ENCODE measurements around the gene CNTNAP2. TPM values are rescaled to one million over a fixed set of nuclear protein-coding genes. Genes with fewer than 3 reads are reported as not detected.
"Not testable (repeated sequence)": the region's sequence is repeated elsewhere in the genome, so short reads cannot be mapped to it uniquely, and the experiment has no call there.

Gene CNTNAP2
- total RNA-seq, 1 donor = 1.0 TPM

GRCh38 chr7:148436135-148436534 is 2319.5 kb downstream of the CNTNAP2 start:
- H3K4me1 ChIP-seq (ENCODE audit: insufficient read depth, low read length) = no peaks in the 10 kb centered on the region
- H3K27me3 ChIP-seq (ENCODE audit: insufficient read depth, low read length) = no peaks in the 10 kb centered on the region

DNA sequence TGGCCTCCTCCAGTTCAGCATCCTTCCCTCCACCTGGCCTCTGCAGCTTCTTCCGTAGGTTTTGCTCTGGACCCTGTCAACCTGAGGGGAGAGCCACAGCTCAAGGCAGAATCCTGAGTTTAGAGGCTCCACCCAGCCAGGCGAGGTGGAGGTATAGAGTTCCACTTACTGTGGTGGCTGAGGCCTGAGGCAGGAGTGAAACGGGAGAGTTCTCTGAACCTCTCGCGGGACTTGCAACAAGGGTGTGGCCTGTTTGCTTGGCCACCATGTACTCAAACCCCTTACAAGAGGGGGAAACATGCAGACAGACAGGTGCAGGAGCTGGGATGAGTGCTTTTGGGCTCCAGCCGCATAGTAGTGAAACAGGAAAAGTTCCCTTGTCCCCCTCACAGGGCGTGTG is 2320.0 kb downstream of the CNTNAP2 start:
- H3K4me3 ChIP-seq (ENCODE audit: low read length) = no peak overlapping the region
- no peaks in the 10 kb centered on the region for H3K27me3 ChIP-seq (ENCODE audit: insufficient read depth, low read length)
- H3K9me3 ChIP-seq (ENCODE audit: low read depth, low read length) = no peaks in the 10 kb centered on the region
- no peaks in the 10 kb centered on the region for H3K4me1 ChIP-seq (ENCODE audit: insufficient read depth, low read length)

More at GRCh38 chr7:148436135-148436534, 2319.5 kb downstream of the CNTNAP2 start:
- no peaks in the 10 kb centered on the region for H3K9me3 ChIP-seq (ENCODE audit: low read depth, low read length)
- no peak overlapping the region for H3K4me3 ChIP-seq (ENCODE audit: low read length)

- Histone ChIP-seq H3K9me3 (ENCODE audit: low read depth, low read length) (no peaks in the 10 kb centered on the region), H3K4me1 (ENCODE audit: insufficient read depth, low read length) (no peaks in the 10 kb centered on the region), H3K4me3 (ENCODE audit: low read length) (no peak overlapping the region), H3K27me3 (ENCODE audit: insufficient read depth, low read length) (no peaks in the 10 kb centered on the region)
Observed at GRCh38 chr7:148437043-148437442, 2320.4 kb downstream of the CNTNAP2 start.

- H3K27me3 ChIP-seq (ENCODE audit: insufficient read depth, low read length) = no peaks in the 10 kb centered on the region
- no peaks in the 10 kb centered on the region for H3K4me1 ChIP-seq (ENCODE audit: insufficient read depth, low read length)
- no peaks in the 10 kb centered on the region for H3K9me3 ChIP-seq (ENCODE audit: low read depth, low read length)
- H3K4me3 ChIP-seq (ENCODE audit: low read length) = no peak overlapping the region
Observed at GRCh38 chr7:148442141-148442655, 2325.6 kb downstream of the CNTNAP2 start.

DNA sequence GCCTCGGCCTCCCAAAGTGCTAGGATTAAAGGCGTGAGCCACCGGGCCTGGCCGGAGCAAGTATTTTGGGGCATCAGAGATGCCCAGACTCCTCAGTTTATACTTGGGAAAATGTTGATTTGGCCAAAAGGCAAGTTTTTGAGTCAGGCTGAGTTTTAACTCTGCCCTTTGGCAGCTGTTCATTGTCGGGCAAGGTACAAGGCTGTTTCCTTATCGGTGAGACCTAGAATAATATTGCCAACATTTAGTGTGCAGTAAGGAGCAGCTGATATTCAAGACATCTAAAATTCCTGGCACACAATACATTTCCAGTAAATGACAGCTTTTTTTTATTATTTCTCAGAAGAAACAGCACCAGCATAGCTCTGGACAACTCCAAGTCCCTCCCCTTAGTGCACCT is 2326.3 kb downstream of the CNTNAP2 start:
- Histone ChIP-seq H3K9me3 (ENCODE audit: low read depth, low read length) (no peaks in the 10 kb centered on the region), H3K4me1 (ENCODE audit: insufficient read depth, low read length) (no peaks in the 10 kb centered on the region), H3K27me3 (ENCODE audit: insufficient read depth, low read length) (no peaks in the 10 kb centered on the region), H3K4me3 (ENCODE audit: low read length) (no peak overlapping the region)

DNA sequence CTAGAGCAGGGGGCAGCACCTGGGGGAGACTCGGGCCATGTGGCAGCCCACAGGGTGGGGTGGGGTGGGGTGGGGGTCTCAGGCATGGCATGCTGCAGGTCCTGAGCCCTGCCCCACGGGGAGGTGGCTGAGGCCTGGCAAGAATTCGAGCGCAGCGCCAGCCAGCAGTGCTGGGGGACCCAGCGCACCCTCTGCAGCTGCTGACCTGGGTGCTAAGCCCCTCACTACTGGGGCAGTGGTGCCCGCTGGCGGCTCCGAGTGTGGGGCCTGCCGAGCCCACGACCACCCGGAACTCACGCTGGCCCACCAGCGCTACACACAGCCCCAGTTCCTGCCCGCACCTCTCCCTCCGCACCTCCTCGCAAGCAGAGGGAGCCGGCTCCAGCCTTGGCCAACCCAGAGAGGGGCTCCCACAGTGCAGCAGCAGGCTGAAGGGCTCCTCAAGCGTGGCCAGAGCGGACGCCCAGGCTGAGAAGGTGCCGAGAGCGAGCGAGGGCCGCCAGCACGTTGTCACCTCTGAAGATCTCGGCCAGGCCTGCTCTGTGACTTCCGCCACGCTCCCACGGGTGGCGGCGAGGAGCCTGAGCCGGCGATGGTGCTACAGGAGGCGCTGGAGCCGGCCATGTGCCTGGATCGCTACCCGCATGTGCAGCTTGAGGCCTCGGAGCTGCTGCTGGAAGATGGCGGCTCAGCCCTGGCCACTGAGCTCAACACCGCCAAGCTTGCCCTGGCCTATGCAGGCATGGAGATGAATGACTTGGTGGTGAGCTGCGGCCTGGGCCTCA is 2328.9 kb downstream of the CNTNAP2 start:
- no peaks in the 10 kb centered on the region for H3K27me3 ChIP-seq (ENCODE audit: insufficient read depth, low read length)
- no peaks in the 10 kb centered on the region for H3K9me3 ChIP-seq (ENCODE audit: low read depth, low read length)
- no peak overlapping the region for H3K4me3 ChIP-seq (ENCODE audit: low read length)
- no peaks in the 10 kb centered on the region for H3K4me1 ChIP-seq (ENCODE audit: insufficient read depth, low read length)

GRCh38 chr7:148447221-148447849 is 2330.7 kb downstream of the CNTNAP2 start:
- H3K4me3 ChIP-seq (ENCODE audit: low read length) = no peak overlapping the region
- no peaks in the 10 kb centered on the region for H3K27me3 ChIP-seq (ENCODE audit: insufficient read depth, low read length)

DNA sequence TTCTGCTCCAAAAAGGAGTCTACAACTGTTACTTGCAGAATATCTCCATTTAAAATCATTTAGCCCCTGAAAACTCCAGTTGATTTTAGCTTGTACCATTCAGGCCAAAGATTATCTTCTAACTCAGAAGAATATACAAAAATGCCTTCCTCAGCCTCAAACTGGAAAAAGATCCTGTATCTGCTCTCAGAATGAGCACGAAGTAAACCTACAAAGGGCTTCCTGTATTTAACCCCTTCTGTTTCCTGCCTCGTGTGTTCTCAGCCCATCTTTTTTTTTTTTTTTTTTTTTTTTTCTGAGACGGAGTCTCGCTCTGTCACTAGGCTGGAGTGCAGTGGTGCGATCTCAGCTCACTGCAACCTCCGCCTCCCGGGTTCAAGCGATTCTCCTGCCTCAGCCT is 2334.9 kb downstream of the CNTNAP2 start:
- not testable (repeated sequence) for H3K4me3 ChIP-seq (ENCODE audit: low read length); H3K27me3 ChIP-seq (ENCODE audit: insufficient read depth, low read length); H3K4me1 ChIP-seq (ENCODE audit: insufficient read depth, low read length); H3K9me3 ChIP-seq (ENCODE audit: low read depth, low read length)

More at GRCh38 chr7:148447221-148447849, 2330.7 kb downstream of the CNTNAP2 start:
- no peaks in the 10 kb centered on the region for H3K9me3 ChIP-seq (ENCODE audit: low read depth, low read length)
- H3K4me1 ChIP-seq (ENCODE audit: insufficient read depth, low read length) = no peaks in the 10 kb centered on the region

- Histone ChIP-seq H3K9me3 (ENCODE audit: low read depth, low read length) (no peaks in the 10 kb centered on the region), H3K4me3 (ENCODE audit: low read length) (no peak overlapping the region), H3K27me3 (ENCODE audit: insufficient read depth, low read length) (no peaks in the 10 kb centered on the region), H3K4me1 (ENCODE audit: insufficient read depth, low read length) (no peaks in the 10 kb centered on the region)
Observed at GRCh38 chr7:148456351-148456750, 2339.8 kb downstream of the CNTNAP2 start.

DNA sequence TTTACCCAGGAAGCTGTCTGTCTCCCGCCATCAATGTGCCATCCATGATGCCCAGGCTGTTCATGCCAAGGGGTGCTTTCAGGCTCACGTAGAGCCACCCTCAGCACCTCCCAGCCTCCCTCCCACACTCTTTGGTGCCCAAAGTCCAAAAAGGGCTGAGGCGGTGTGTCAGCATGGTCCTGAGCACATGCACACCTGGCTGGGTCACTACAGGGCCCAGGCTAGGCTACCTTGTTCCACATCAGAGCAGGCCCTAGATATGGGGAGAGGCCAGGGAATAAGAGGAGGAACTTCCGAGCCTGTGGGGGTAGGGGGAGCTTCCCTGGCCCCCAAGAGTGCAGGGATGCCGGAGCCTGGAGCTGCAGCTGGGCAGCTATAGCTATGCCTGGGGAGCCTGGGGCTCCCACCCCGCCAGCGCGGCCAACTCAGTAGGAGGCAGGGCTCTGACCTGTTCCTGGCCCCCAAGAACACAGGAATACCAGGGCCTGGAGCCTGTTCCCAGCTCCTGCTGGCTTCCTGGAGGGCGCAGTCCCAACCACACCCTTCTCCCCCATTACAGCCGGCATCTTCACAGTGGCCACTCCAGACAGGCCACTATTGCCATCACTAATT is 2340.8 kb downstream of the CNTNAP2 start:
- Histone ChIP-seq H3K4me3 (ENCODE audit: low read length) (no peak overlapping the region), H3K27me3 (ENCODE audit: insufficient read depth, low read length) (no peaks in the 10 kb centered on the region), H3K4me1 (ENCODE audit: insufficient read depth, low read length) (no peaks in the 10 kb centered on the region), H3K9me3 (ENCODE audit: low read depth, low read length) (no peaks in the 10 kb centered on the region)

- no peak overlapping the region for H3K4me3 ChIP-seq (ENCODE audit: low read length)
- no peaks in the 10 kb centered on the region for H3K27me3 ChIP-seq (ENCODE audit: insufficient read depth, low read length)
- no peaks in the 10 kb centered on the region for H3K4me1 ChIP-seq (ENCODE audit: insufficient read depth, low read length)
- no peaks in the 10 kb centered on the region for H3K9me3 ChIP-seq (ENCODE audit: low read depth, low read length)
Observed at GRCh38 chr7:148458263-148458662, 2341.7 kb downstream of the CNTNAP2 start.

GRCh38 chr7:148461392-148462179 is 2345.0 kb downstream of the CNTNAP2 start:
- H3K9me3 ChIP-seq (ENCODE audit: low read depth, low read length) = no peaks in the 10 kb centered on the region
- no peaks in the 10 kb centered on the region for H3K27me3 ChIP-seq (ENCODE audit: insufficient read depth, low read length)
- no peaks in the 10 kb centered on the region for H3K4me1 ChIP-seq (ENCODE audit: insufficient read depth, low read length)
- H3K4me3 ChIP-seq (ENCODE audit: low read length) = no peak overlapping the region

DNA sequence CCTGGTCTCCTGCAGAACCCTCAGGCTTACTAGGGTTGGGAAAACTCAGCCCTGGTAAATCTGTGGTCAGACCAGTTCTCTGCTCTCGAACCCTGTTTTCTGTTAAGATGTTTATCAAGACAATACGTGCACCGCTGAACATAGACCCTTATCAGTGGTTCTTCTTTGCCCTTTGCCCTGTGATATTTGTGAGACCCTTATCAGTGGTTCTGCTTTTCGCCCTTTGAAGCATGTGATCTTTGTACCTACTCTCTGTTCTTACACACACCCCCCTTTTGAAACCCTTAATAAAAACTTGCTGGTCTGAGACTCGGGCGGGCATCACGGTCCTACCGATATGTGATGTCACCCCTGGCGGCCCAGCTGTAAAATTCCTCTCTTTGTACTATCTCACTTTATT is 2346.2 kb downstream of the CNTNAP2 start:
- not testable (repeated sequence) for H3K4me1 ChIP-seq (ENCODE audit: insufficient read depth, low read length); H3K9me3 ChIP-seq (ENCODE audit: low read depth, low read length); H3K27me3 ChIP-seq (ENCODE audit: insufficient read depth, low read length); H3K4me3 ChIP-seq (ENCODE audit: low read length)

GRCh38 chr7:148463210-148463609 is 2346.6 kb downstream of the CNTNAP2 start:
- Histone ChIP-seq H3K4me3 (ENCODE audit: low read length) (no peak overlapping the region), H3K4me1 (ENCODE audit: insufficient read depth, low read length) (no peaks in the 10 kb centered on the region), H3K9me3 (ENCODE audit: low read depth, low read length) (no peaks in the 10 kb centered on the region), H3K27me3 (ENCODE audit: insufficient read depth, low read length) (no peaks in the 10 kb centered on the region)

DNA sequence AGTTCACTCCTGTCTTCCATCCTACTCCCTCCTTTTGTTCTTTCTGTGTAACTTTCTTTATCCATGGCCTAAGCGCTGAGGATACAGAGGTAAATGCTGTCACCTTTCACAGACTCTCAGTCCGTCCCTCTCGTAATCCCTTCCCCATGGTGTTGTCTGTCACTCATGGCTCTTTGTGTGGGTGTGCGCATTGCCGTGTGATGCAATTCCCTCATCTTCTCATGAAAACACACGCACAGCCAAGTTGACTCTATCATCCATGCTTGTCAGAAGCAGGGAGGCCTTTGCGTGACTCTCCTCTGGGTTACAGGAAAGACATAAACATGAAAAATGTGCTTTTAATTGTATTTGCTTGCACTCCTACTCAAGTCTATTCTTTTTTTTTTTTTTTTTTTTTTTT is 2348.3 kb downstream of the CNTNAP2 start:
- no peaks in the 10 kb centered on the region for H3K27me3 ChIP-seq (ENCODE audit: insufficient read depth, low read length)
- H3K4me1 ChIP-seq (ENCODE audit: insufficient read depth, low read length) = no peaks in the 10 kb centered on the region
- H3K9me3 ChIP-seq (ENCODE audit: low read depth, low read length) = no peaks in the 10 kb centered on the region
- H3K4me3 ChIP-seq (ENCODE audit: low read length) = no peak overlapping the region
